KMS-11 (cell line): ENCODE data around the gene DENND5B.
"Not testable (repeated sequence)": the region's sequence is repeated elsewhere in the genome, so short reads cannot be mapped to it uniquely, and the experiment has no call there.

ENCODE experiments used
- H2AFZ ChIP-seq: fragments of 200-600 bp; sonication (generic); 2 replicates; pipeline ENCODE4 v1.6.1; 2016; ENCODE audit warnings: antibody characterized with exemption, mixed run types, low read depth
- H3K27ac ChIP-seq: fragments of 200-600 bp; sonication (generic); 2 replicates; pipeline ENCODE4 v1.6.1; 2016; ENCODE audit warnings: mild to moderate bottlenecking, mixed run types
- H3K27me3 ChIP-seq: fragments of 200-600 bp; sonication (generic); 2 replicates; pipeline ENCODE4 v1.6.1; 2017; ENCODE audit warnings: mild to moderate bottlenecking, low read depth, mixed run types, moderate library complexity; ENCODE audit not compliant: insufficient read depth
- H3K36me3 ChIP-seq: fragments of 200-600 bp; sonication (generic); 2 replicates; pipeline ENCODE4 v1.6.1; 2017; ENCODE audit warnings: mild to moderate bottlenecking, mixed run types; ENCODE audit not compliant: insufficient read depth
- H3K4me1 ChIP-seq: fragments of 200-600 bp; sonication (generic); 2 replicates; pipeline ENCODE4 v1.6.1; 2016; ENCODE audit warnings: mild to moderate bottlenecking, low read depth, mixed run types; ENCODE audit not compliant: poor library complexity, severe bottlenecking
- H3K4me2 ChIP-seq: fragments of 200-600 bp; sonication (generic); 2 replicates; pipeline ENCODE4 v1.7.0; 2016; ENCODE audit warnings: mild to moderate bottlenecking, mixed run types
- H3K4me3 ChIP-seq: fragments of 200-600 bp; sonication (generic); IDR thresholded peaks from 2 replicates; pipeline ENCODE4 v1.6.1; 2017; ENCODE audit warnings: low read depth, low read length, mixed read lengths; ENCODE audit not compliant: insufficient read depth
- H3K79me2 ChIP-seq: fragments of 200-600 bp; sonication (generic); 2 replicates; pipeline ENCODE4 v1.6.1; 2016; ENCODE audit warnings: low read depth, mixed run types; ENCODE audit not compliant: insufficient read depth
- H3K9ac ChIP-seq: fragments of 200-600 bp; sonication (generic); 2 replicates; pipeline ENCODE4 v1.6.1; 2016; ENCODE audit warnings: mild to moderate bottlenecking, mixed run types
- H4K20me1 ChIP-seq: fragments of 200-600 bp; sonication (generic); 2 replicates; pipeline ENCODE4 v1.6.1; 2016; ENCODE audit warnings: mild to moderate bottlenecking, mixed run types; ENCODE audit not compliant: insufficient read depth
- CTCF ChIP-seq: fragments of 200-600 bp; sonication (generic); conservative IDR thresholded peaks from 2 replicates; pipeline ENCODE4 v1.6.1; 2017; ENCODE audit warnings: low read depth, mild to moderate bottlenecking, antibody characterized with exemption, low read length, moderate library complexity, mixed read lengths

DENND5B gene

GRCh38 chr12:31476437-31476836 lies 114.5 kb downstream of the DENND5B start:
- H3K36me3 ChIP-seq = no peaks in the 10 kb centered on the region
- H3K27ac ChIP-seq = no peak overlapping the region
- peaks cover 12% of the 10 kb centered on the region for H3K4me1 ChIP-seq
- H3K9ac ChIP-seq = no peak overlapping the region
- H3K27me3 ChIP-seq = no peaks in the 10 kb centered on the region
- no peaks in the 10 kb centered on the region for H4K20me1 ChIP-seq
- TF ChIP-seq CTCF = no peak
- H3K4me3 ChIP-seq = no peak overlapping the region
- no peaks in the 10 kb centered on the region for H3K79me2 ChIP-seq
- no peak overlapping the region for H2AFZ ChIP-seq
- H3K4me2 ChIP-seq = no peak overlapping the region

- not testable (repeated sequence) for H3K4me3 ChIP-seq, H2AFZ ChIP-seq, H3K79me2 ChIP-seq, H3K36me3 ChIP-seq, H3K27ac ChIP-seq, H3K9ac ChIP-seq, H3K27me3 ChIP-seq, H3K4me2 ChIP-seq, H4K20me1 ChIP-seq
- H3K4me1 ChIP-seq = peaks cover 12% of the 10 kb centered on the region
Measured at GRCh38 chr12:31475610-31476009, 115.3 kb downstream of the DENND5B start.

DNA sequence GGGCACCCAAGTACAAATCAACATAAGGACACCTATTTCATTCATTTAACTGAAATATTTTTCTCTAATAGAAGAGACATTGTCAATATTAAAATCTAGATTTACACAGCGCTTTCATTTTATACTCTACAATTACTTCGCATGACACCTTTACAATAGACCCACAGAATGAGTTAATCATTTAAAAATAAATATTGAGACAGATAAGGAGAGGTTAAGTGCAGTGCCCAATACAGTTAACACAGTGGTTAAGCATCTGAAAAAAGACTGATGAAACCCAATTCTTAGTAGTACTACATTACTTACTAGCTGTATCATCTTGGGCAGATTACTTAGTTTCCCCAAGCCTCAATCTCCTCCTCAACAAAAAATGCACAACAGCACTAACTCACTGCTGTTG lies 116.2 kb downstream of the DENND5B start:
- no peak overlapping the region for H3K4me2 ChIP-seq
- no peak for TF ChIP-seq CTCF

DNA sequence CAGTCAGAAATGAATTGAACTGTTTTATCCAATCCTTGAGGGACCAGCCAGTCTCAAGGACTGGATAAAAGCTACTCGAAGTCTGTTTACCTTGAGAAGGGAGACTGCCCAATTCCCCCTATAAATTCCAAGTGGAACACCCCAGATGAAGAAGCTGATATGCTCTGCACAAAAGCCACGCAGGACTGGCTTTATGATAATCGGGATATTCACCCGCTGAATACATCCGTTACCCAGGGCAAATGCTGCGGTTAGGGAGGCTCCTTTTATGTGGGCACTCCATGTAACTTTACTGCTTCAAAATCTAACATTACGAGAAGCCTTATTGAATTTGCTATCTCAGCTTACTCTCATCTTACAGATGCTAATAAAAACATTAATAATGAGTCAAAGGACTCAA lies 119.1 kb downstream of the DENND5B start:
- no peak overlapping the region for H3K27ac ChIP-seq
- no peaks in the 10 kb centered on the region for H4K20me1 ChIP-seq
- no peaks in the 10 kb centered on the region for H3K36me3 ChIP-seq
- no peak overlapping the region for H3K9ac ChIP-seq
- no peaks in the 10 kb centered on the region for H3K79me2 ChIP-seq
- no peak overlapping the region for H3K4me2 ChIP-seq
- no peaks in the 10 kb centered on the region for H3K4me1 ChIP-seq
- H2AFZ ChIP-seq = no peak overlapping the region
- TF ChIP-seq CTCF = no peak
- H3K4me3 ChIP-seq = no peak overlapping the region
- no peaks in the 10 kb centered on the region for H3K27me3 ChIP-seq

More for the DNA sequence above, 116.2 kb downstream of the DENND5B start:
- Histone ChIP-seq H3K9ac (no peak overlapping the region), H3K27ac (no peak overlapping the region), H3K79me2 (no peaks in the 10 kb centered on the region), H3K4me1 (peaks cover 12% of the 10 kb centered on the region), H3K27me3 (no peaks in the 10 kb centered on the region), H3K36me3 (no peaks in the 10 kb centered on the region), H4K20me1 (no peaks in the 10 kb centered on the region), H3K4me3 (no peak overlapping the region), H2AFZ (no peak overlapping the region)

GRCh38 chr12:31471051-31471450 lies 119.9 kb downstream of the DENND5B start:
- Histone ChIP-seq H3K4me1 (no peaks in the 10 kb centered on the region), H3K27me3 (no peaks in the 10 kb centered on the region), H3K4me3 (no peak overlapping the region), H4K20me1 (no peaks in the 10 kb centered on the region), H3K27ac (no peak overlapping the region), H3K4me2 (no peak overlapping the region), H3K9ac (no peak overlapping the region), H3K79me2 (no peaks in the 10 kb centered on the region), H2AFZ (no peak overlapping the region), H3K36me3 (no peaks in the 10 kb centered on the region)
- no peak for TF ChIP-seq CTCF
